K562 (cell line): ENCODE results near the gene SEC22B. TPM values are rescaled to one million over a fixed set of nuclear protein-coding genes. Genes with fewer than 3 reads are reported as not detected.
"Not testable (repeated sequence)": the region's sequence is repeated elsewhere in the genome, so short reads cannot be mapped to it uniquely, and the experiment has no call there.

ENCODE experiments used
- ATAC-seq: fragments of 200-7000 bp; cut with Tn5 transposase; 3 replicates; pipeline ENCODE4 v1.9.1; 2020; ENCODE audit warnings: moderate library complexity
- BruUV-seq: library from RNA; stranded (reverse); fragments of 400-500 nt; replicated peaks from 2 replicates; lab custom pipeline; 2021; lab: Mats Ljungman, UMichigan
- CTCF ChIA-PET: fragments of 300-600 bp; formaldehyde crosslinking; extraction: SDS; loops from one replicate; lab custom pipeline; 2021; ENCODE audit warnings: low intra/inter-chr PET ratio; lab: Yijun Ruan, JAX
- POLR2A ChIA-PET: fragments of 300-600, 350-650 bp; sonication (Branson Sonifier 250); formaldehyde crosslinking; extraction: SDS; loops from one replicate; lab custom pipeline; 2021; ENCODE audit warnings: antibody characterized with exemption, inconsistent platforms; lab: Yijun Ruan, JAX
- DNase-seq, 4 experiments: peaks; one replicate each; pipeline versions ENCODE4 v3.0.0 to v3.0.0-alpha.2; 2011 to 2018; ENCODE audit warnings: low spot score in 3 of 4, mixed read lengths in 3 of 4; ENCODE audit errors: extremely low read depth in 1 of 4
- FAIRE-seq: peaks from 2 replicates; lab custom pipeline; 2011; peaks lifted over from hg19 to GRCh38; lab: Jason Lieb, UNC
- H2AFZ ChIP-seq: 2 replicates; pipeline ENCODE4 v1.6.0; 2011; ENCODE audit warnings: low read depth, low read length, control low read depth, inconsistent platforms
- H3K27ac ChIP-seq: fragments of 200-600 bp; 3 replicates; pipeline ENCODE4 v1.8.0; 2011; ENCODE audit warnings: low read depth, mild to moderate bottlenecking, control low read depth, inconsistent platforms, low read length, moderate library complexity, mixed read lengths; ENCODE audit errors: extremely low read depth
- H3K27me3 ChIP-seq, 2 experiments: fragments of 300-600 bp in 1 of 2; 2 replicates in 1 of 2; 3 replicates in 1 of 2; pipeline versions ENCODE4 v1.6.0 to v1.8.0; 2011; ENCODE audit warnings: inconsistent platforms in 2 of 2, low read length in 2 of 2, mild to moderate bottlenecking in 1 of 2, mixed read lengths in 1 of 2, moderate library complexity in 1 of 2; ENCODE audit not compliant: control insufficient read depth in 2 of 2, insufficient read depth in 2 of 2
- H3K36me3 ChIP-seq: fragments of 300-600 bp; 3 replicates; pipeline ENCODE4 v1.8.0; 2011; ENCODE audit warnings: mild to moderate bottlenecking, low read length, inconsistent platforms; ENCODE audit not compliant: control insufficient read depth, insufficient read depth
- H3K4me1 ChIP-seq, 2 experiments: fragments of 200-600 bp in 1 of 2; replicated peaks in 1 of 2; 2 replicates in 1 of 2; 3 replicates in 1 of 2; pipeline versions ENCODE4 v1.5.1 to v1.8.0; 2011; ENCODE audit warnings: inconsistent platforms in 2 of 2, low read length in 2 of 2, mild to moderate bottlenecking in 1 of 2, mixed read lengths in 1 of 2, moderate library complexity in 1 of 2; ENCODE audit not compliant: control insufficient read depth in 2 of 2, insufficient read depth in 2 of 2
- H3K4me2 ChIP-seq: 2 replicates; pipeline ENCODE4 v1.6.1; 2011; ENCODE audit warnings: low read length, control low read depth, inconsistent platforms, mixed read lengths; ENCODE audit not compliant: insufficient read depth
- H3K4me3 ChIP-seq: fragments of 200-600 bp; sonication (generic), shearing (Covaris generic); 2 replicates; pipeline ENCODE4 v1.5.1; 2016; ENCODE audit warnings: control low read depth, inconsistent platforms
- H3K79me2 ChIP-seq: fragments of 200-600 bp; 3 replicates; pipeline ENCODE4 v1.8.0; 2011; ENCODE audit warnings: low read length, inconsistent platforms; ENCODE audit not compliant: control insufficient read depth, insufficient read depth
- H3K9ac ChIP-seq, 2 experiments: 2 replicates each; pipeline versions ENCODE4 v1.6.0 to v1.6.1; 2011; ENCODE audit warnings: low read depth in 2 of 2, low read length in 2 of 2, control low read depth in 1 of 2, inconsistent platforms in 1 of 2, mild to moderate bottlenecking in 1 of 2, mixed read lengths in 1 of 2; ENCODE audit not compliant: insufficient read depth in 1 of 2
- H3K9me1 ChIP-seq: one replicate; pipeline ENCODE4 v1.6.0; 2011; ENCODE audit warnings: inconsistent platforms, mild to moderate bottlenecking, low read length, moderate library complexity; ENCODE audit not compliant: control insufficient read depth, insufficient read depth
- H3K9me3 ChIP-seq: replicated peaks from 2 replicates; pipeline ENCODE4 v1.5.1; 2011; ENCODE audit warnings: low read depth, low read length, inconsistent platforms; ENCODE audit not compliant: control insufficient read depth, insufficient read depth
- H4K20me1 ChIP-seq: replicated peaks from 2 replicates; pipeline ENCODE4 v1.6.1; 2011; ENCODE audit warnings: low read length, inconsistent platforms, mixed read lengths; ENCODE audit not compliant: control insufficient read depth, insufficient read depth
- WGBS: fragments of 100-300 bp; shearing (Covaris generic); methylation state at CpG from one replicate; pipeline ENCODE4 v1.1.6; 2016; ENCODE audit warnings: low coverage, mixed read lengths; ENCODE audit not compliant: insufficient coverage; ENCODE audit errors: missing lambda C conversion rate; 5-methylcytosine and 5-hydroxymethylcytosine counted together
- in situ Hi-C: fragments of 300-500 bp; cut with MboI; formaldehyde crosslinking; loops from 4 replicates; pipeline ENCODE4 v1.15.0; 2018; ENCODE audit warnings: inconsistent platforms, mixed read lengths
- intact Hi-C: fragments of 100-400 bp; cut with micrococcal nuclease; formaldehyde crosslinking; loops from 2 replicates; pipeline ENCODE4 v1.14.2; 2022
- polyA plus RNA-seq, 8 experiments: library from polyadenylated mRNA; depleted of rRNA in 4 of 8; stranded (reverse) in 5 of 8; unstranded in 3 of 8; fragments of >200 nt; fragmentation: Nextera tagmentation in 2 of 8; fragmentation: Illumina TruSeq in 1 of 8; extraction: Ambion mirVana in 2 of 8; extraction: Trizol in 1 of 8; gene quantifications; 2 replicates each; pipeline versions ENCODE4 v1.2.1 to v1.2.3, GENCODE V29; 2011 to 2014; ENCODE audit warnings: inconsistent platforms in 1 of 8, missing spikeins in 1 of 8
- total RNA-seq, 7 experiments: library from RNA; depleted of rRNA in 6 of 7; stranded (reverse); fragments of >200 nt in 6 of 7; fragmentation: Illumina TruSeq in 2 of 7; extraction: Trizol in 2 of 7; gene quantifications; 2 replicates each; pipeline versions ENCODE4 v1.2.1 to v1.2.3, GENCODE V29; 2011 to 2021; ENCODE audit warnings: low replicate concordance in 1 of 7

The SEC22B gene
- total and polyA plus RNA-seq, 9 of the 15 experiments (the other 6 are each of a cell fraction or from before 2014, with no cell fraction given), result 13.1 to 40.3 (median 23.5) TPM

GRCh38 chr1:120162015-120162414 is 14.3 kb downstream of the SEC22B start:
- peak; percentile 49 for ATAC-seq
- H3K9me1 ChIP-seq, H3K27ac ChIP-seq, H2AFZ ChIP-seq, H4K20me1 ChIP-seq, H3K9me3 ChIP-seq, intact Hi-C loops, H3K4me3 ChIP-seq, in situ Hi-C loops, H3K4me2 ChIP-seq, DNase-seq, POLR2A ChIA-PET, H3K4me1 ChIP-seq, H3K9ac ChIP-seq, H3K79me2 ChIP-seq, H3K27me3 ChIP-seq, CTCF ChIA-PET, H3K36me3 ChIP-seq, FAIRE-seq: not testable (repeated sequence)
- WGBS, result no CpG with 5 or more reads among the region's 2 CpGs
- TSS peak; percentile 2 for BruUV-seq

- intact Hi-C loops, H3K9ac ChIP-seq, POLR2A ChIA-PET, H3K4me1 ChIP-seq, DNase-seq, CTCF ChIA-PET, H3K9me3 ChIP-seq, H3K27me3 ChIP-seq, H4K20me1 ChIP-seq, ATAC-seq, in situ Hi-C loops, H3K4me3 ChIP-seq, FAIRE-seq, H3K9me1 ChIP-seq, BruUV-seq, H2AFZ ChIP-seq, H3K27ac ChIP-seq, H3K79me2 ChIP-seq, H3K4me2 ChIP-seq, H3K36me3 ChIP-seq: not testable (repeated sequence)
- no CpG with 5 or more reads among the region's 1 CpG for WGBS
Observed at GRCh38 chr1:120158495-120158894, 17.8 kb downstream of the SEC22B start.

GRCh38 chr1:120158086-120158485 is 18.2 kb downstream of the SEC22B start:
- H3K9me3 ChIP-seq, H3K79me2 ChIP-seq, H3K27ac ChIP-seq, CTCF ChIA-PET, H3K9ac ChIP-seq, BruUV-seq, DNase-seq, H3K4me2 ChIP-seq, H2AFZ ChIP-seq, FAIRE-seq, ATAC-seq, intact Hi-C loops, in situ Hi-C loops, H3K4me1 ChIP-seq, H4K20me1 ChIP-seq, POLR2A ChIA-PET, H3K36me3 ChIP-seq, H3K27me3 ChIP-seq, H3K4me3 ChIP-seq, H3K9me1 ChIP-seq: not testable (repeated sequence)
- WGBS, result 73% methylated on average over 1 of the region's 4 CpGs
